Lung (tissue), 12 donors: ENCODE measurements around the gene ATXN2. TPM values are rescaled to one million over a fixed set of nuclear protein-coding genes. Genes with fewer than 3 reads are reported as not detected.

ENCODE experiments used
- ATAC-seq: fragments of 200-7000 bp; cut with Tn5 transposase; one replicate; pipeline ENCODE4 v1.9.1; 2020; ENCODE audit warnings: moderate number of reproducible peaks; ENCODE audit not compliant: insufficient read depth, low FRiP score
- DNase-seq, 3 donors: peaks; one replicate each; pipeline ENCODE4 v3.0.0-alpha.2; 2013 to 2017
- H3K27ac ChIP-seq, 2 donors: one replicate each; pipeline ENCODE4 v1.5.1; 2013; ENCODE audit warnings: mild to moderate bottlenecking in 2 of 2, moderate library complexity in 2 of 2, control low read depth in 1 of 2, inconsistent platforms in 1 of 2, low read depth in 1 of 2, low read length in 1 of 2
- H3K27me3 ChIP-seq, 3 donors: one replicate each; pipeline ENCODE4 v1.5.1; 2013; ENCODE audit warnings: low read length in 2 of 3; ENCODE audit not compliant: control insufficient read depth in 3 of 3, insufficient read depth in 3 of 3
- H3K36me3 ChIP-seq, 4 donors: one replicate each; pipeline ENCODE4 v1.5.1; 2013; ENCODE audit warnings: low read length in 4 of 4, mild to moderate bottlenecking in 1 of 4, moderate library complexity in 1 of 4; ENCODE audit not compliant: control insufficient read depth in 4 of 4, insufficient read depth in 4 of 4
- H3K4me1 ChIP-seq, 5 donors: one replicate each; pipeline ENCODE4 v1.5.1; 2013; ENCODE audit warnings: low read length in 5 of 5, mild to moderate bottlenecking in 2 of 5, moderate library complexity in 1 of 5; ENCODE audit not compliant: control insufficient read depth in 5 of 5, insufficient read depth in 5 of 5
- H3K4me3 ChIP-seq: one replicate; pipeline ENCODE4 v1.5.1; 2013; ENCODE audit warnings: mild to moderate bottlenecking, control low read depth, moderate library complexity
- H3K9ac ChIP-seq, 2 donors: one replicate each; pipeline ENCODE4 v1.5.1; 2013; ENCODE audit warnings: low read length in 2 of 2, control low read depth in 1 of 2; ENCODE audit not compliant: insufficient read depth in 1 of 2
- H3K9me3 ChIP-seq, 4 donors: one replicate each; pipeline ENCODE4 v1.5.1; 2013; ENCODE audit warnings: low read length in 3 of 4, mild to moderate bottlenecking in 1 of 4, moderate library complexity in 1 of 4; ENCODE audit not compliant: control insufficient read depth in 4 of 4, insufficient read depth in 3 of 4
- CTCF ChIP-seq: IDR thresholded peaks from 2 replicates; pipeline ENCODE4 v1.5.1; 2012; ENCODE audit warnings: mild to moderate bottlenecking; ENCODE audit errors: control extremely low read depth, extremely low read depth
- WGBS, 2 donors: extraction: QIAGEN DNeasy Blood & Tissue Kit; methylation state at CpG; one replicate each; pipeline ENCODE4 v1.1.7; 2013; 5-methylcytosine and 5-hydroxymethylcytosine counted together
- polyA plus RNA-seq, 2 donors: library from polyadenylated mRNA; stranded (reverse); fragments of 200-250 nt; gene quantifications; one replicate each; pipeline ENCODE4 v1.2.1, GENCODE V29; 2013
- total RNA-seq, 2 donors: library from RNA; depleted of rRNA in 1 of 2; stranded (reverse); fragments of >200 nt in 1 of 2; gene quantifications; one replicate each; pipeline ENCODE4 v1.2.1, GENCODE V29; 2014 to 2021
- donor health status: control.
- donor health status: control.
- donor health status: Bipolar disorder and iron deficiency.
- donor health status: healthy.
- donor health status: DM: yes; HTN: yes; CAD: no.

Gene ATXN2
- total and polyA plus RNA-seq, 4 donors: 18.0 to 100 (median 43.5) TPM

DNA sequence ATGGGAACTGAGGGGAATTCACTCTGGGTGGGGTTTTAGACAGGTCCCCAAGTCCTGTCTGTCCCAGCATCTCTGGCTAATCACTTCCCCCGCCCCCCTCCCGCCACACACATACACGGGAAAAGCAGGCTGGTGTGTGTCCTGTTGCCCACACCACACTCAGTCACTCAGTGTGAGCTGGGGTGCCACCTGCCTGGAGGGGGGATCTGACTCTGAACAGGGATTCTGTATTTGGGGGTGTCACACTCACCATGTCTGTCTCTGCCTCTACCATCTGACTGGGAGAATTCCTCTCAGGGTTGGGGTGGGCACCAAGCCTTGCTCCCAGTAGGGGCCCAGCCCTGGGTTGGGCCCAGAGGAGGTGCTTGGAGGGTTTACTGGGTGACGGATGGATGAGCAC lies 162.3 kb downstream of the ATXN2 start:
- H3K27me3 ChIP-seq: no peaks in the 10 kb centered on the region
- no peak for TF ChIP-seq CTCF
- H3K27ac ChIP-seq: peak overlapping the region; percentile 3 to 90
- 55 to 74% methylated on average over 4 of the region's 4 CpGs for WGBS, 2 donors
- H3K9ac ChIP-seq: no peak overlapping the region
- DNase-seq (no peak), ATAC-seq (no peak)
- peaks cover 0 to 8% (median 0%) of the 10 kb centered on the region in 4 donors for H3K36me3 ChIP-seq
- no peak overlapping the region for H3K4me3 ChIP-seq
- peaks cover 4 to 47% (median 12%) of the 10 kb centered on the region in 5 donors for H3K4me1 ChIP-seq
- H3K9me3 ChIP-seq: no peaks in the 10 kb centered on the region

DNA sequence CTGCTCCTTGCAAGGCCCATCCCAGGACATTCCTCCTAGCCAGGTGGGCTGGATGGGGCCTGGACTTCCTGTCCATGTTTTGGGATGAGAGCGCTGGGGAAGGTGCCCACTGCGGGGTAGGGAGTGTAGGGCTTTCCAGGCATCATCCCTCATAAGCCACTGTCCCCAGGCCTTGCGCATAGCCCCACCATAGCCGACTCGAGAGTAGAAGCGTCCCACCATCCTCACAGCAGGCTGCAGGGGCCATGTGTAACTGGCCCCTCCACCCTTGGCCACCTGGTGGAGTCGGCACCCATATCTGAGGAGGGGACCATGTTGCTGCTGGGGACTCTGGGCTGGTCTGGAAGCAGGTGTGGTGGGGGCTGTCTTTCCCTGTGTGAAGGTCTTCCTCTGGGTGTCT lies 162.8 kb downstream of the ATXN2 start:
- TF ChIP-seq CTCF: no peak
- DNase-seq: no peak
- WGBS, 2 donors: 85 to 87% methylated on average over 7 of the region's 7 CpGs
- H3K4me1 ChIP-seq: peaks cover 4 to 51% (median 12%) of the 10 kb centered on the region in 5 donors
- no peak for ATAC-seq
- no peak overlapping the region for H3K4me3 ChIP-seq
- H3K27me3 ChIP-seq: no peaks in the 10 kb centered on the region
- H3K36me3 ChIP-seq: peaks cover 0 to 8% (median 0%) of the 10 kb centered on the region in 4 donors
- no peak overlapping the region for H3K9ac ChIP-seq
- peak overlapping the region in 1 of 2 donors; percentile 90 for H3K27ac ChIP-seq
- H3K9me3 ChIP-seq: no peaks in the 10 kb centered on the region

DNA sequence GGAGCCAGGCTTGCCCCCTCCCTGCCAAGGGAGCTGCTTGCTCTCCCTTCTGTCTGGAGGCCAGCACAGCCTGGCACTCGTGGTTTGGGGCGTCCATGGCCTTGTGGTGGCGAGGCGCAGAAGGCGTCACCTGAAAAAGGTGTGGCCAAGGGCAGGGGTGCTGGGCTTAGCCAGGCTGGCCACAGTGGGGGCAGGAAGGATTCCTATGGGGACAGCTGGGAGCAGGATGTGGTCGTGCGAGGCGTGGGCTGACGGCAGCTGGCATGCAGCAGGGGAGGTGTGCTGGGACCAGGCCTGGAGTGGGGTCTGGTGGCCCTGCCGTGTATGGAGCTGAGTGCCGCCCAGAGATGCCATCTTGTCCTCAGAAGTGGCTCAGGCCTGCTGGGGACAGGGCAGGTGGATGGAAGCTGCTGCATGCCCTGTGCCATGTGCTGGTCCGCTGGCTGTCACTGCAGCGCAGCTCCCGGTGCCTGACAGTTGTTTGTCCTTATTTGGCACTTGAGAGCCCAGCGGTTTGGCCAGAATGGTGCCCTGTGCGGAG lies 163.4 kb downstream of the ATXN2 start:
- Histone ChIP-seq H3K4me3 (no peak overlapping the region), H3K27me3 (no peaks in the 10 kb centered on the region), H3K9me3 (no peaks in the 10 kb centered on the region), H3K9ac (no peak overlapping the region), H3K27ac (peak overlapping the region in 1 of 2 donors; percentile 90), H3K4me1 (peaks cover 4 to 53% (median 16%) of the 10 kb centered on the region in 5 donors), H3K36me3 (peaks cover 0 to 6% (median 0%) of the 10 kb centered on the region in 4 donors)
- WGBS, 2 donors: 51 to 61% methylated on average over 16 of the region's 16 CpGs
- no peak for TF ChIP-seq CTCF
- no peak for DNase-seq
- ATAC-seq: no peak
